ENCODE results near the gene DDHD1.

The DDHD1 gene

GRCh38 chr14:53016491-53016890, 136.6 kb downstream of the DDHD1 start:
- Histone ChIP-seq H3K4me1 (ENCODE audit: insufficient read depth, poor library complexity, severe bottlenecking) (peaks cover 3% of the 10 kb centered on the region), H3K36me3 (ENCODE audit: low read depth) (no peaks in the 10 kb centered on the region), H3K27me3 (ENCODE audit: insufficient read depth, poor library complexity, severe bottlenecking) (no peaks in the 10 kb centered on the region), H3K4me3 (ENCODE audit: severe bottlenecking) (no peak overlapping the region), H3K27ac (ENCODE audit: poor library complexity, severe bottlenecking) (no peak overlapping the region), H3K9me3 (ENCODE audit: severe bottlenecking) (no peaks in the 10 kb centered on the region)
- DNase-seq (ENCODE audit: low spot score) (no peak), ATAC-seq (ENCODE audit: low read depth) (no peak)
- TF ChIP-seq CTCF (IDR thresholded peaks at IDR 0.05; ENCODE audit: poor library complexity, severe bottlenecking) = no peak

GRCh38 chr14:53011053-53011462, 142.1 kb downstream of the DDHD1 start:
- H3K4me3 ChIP-seq (ENCODE audit: severe bottlenecking) = no peak overlapping the region
- H3K27ac ChIP-seq (ENCODE audit: poor library complexity, severe bottlenecking) = peak overlapping the region; percentile 86
- H3K27me3 ChIP-seq (ENCODE audit: insufficient read depth, poor library complexity, severe bottlenecking) = no peaks in the 10 kb centered on the region
- no peaks in the 10 kb centered on the region for H3K9me3 ChIP-seq (ENCODE audit: severe bottlenecking)
- DNase-seq (ENCODE audit: low spot score) (peak; percentile 79), ATAC-seq (ENCODE audit: low read depth) (peak; percentile 99)
- H3K4me1 ChIP-seq (ENCODE audit: insufficient read depth, poor library complexity, severe bottlenecking) = peaks cover 17% of the 10 kb centered on the region
- H3K36me3 ChIP-seq (ENCODE audit: low read depth) = no peaks in the 10 kb centered on the region
- TF ChIP-seq CTCF (IDR thresholded peaks at IDR 0.05; ENCODE audit: poor library complexity, severe bottlenecking) = no peak

GRCh38 chr14:53010193-53011040, 142.7 kb downstream of the DDHD1 start:
- no peak overlapping the region for H3K4me3 ChIP-seq (ENCODE audit: severe bottlenecking)
- peaks cover 17% of the 10 kb centered on the region for H3K4me1 ChIP-seq (ENCODE audit: insufficient read depth, poor library complexity, severe bottlenecking)
- no peaks in the 10 kb centered on the region for H3K36me3 ChIP-seq (ENCODE audit: low read depth)
- no peaks in the 10 kb centered on the region for H3K27me3 ChIP-seq (ENCODE audit: insufficient read depth, poor library complexity, severe bottlenecking)
- H3K9me3 ChIP-seq (ENCODE audit: severe bottlenecking) = no peaks in the 10 kb centered on the region
- DNase-seq (ENCODE audit: low spot score) (no peak), ATAC-seq (ENCODE audit: low read depth) (no peak; the same call in 2 of the 3 replicates)
- H3K27ac ChIP-seq (ENCODE audit: poor library complexity, severe bottlenecking) = peak overlapping the region; percentile 86
- TF ChIP-seq CTCF (IDR thresholded peaks at IDR 0.05; ENCODE audit: poor library complexity, severe bottlenecking) = no peak

GRCh38 chr14:53006931-53007562, 146.1 kb downstream of the DDHD1 start:
- no peak for TF ChIP-seq CTCF (IDR thresholded peaks at IDR 0.05; ENCODE audit: poor library complexity, severe bottlenecking)
- H3K4me3 ChIP-seq (ENCODE audit: severe bottlenecking) = no peak overlapping the region
- peaks cover 17% of the 10 kb centered on the region for H3K4me1 ChIP-seq (ENCODE audit: insufficient read depth, poor library complexity, severe bottlenecking)
- H3K27ac ChIP-seq (ENCODE audit: poor library complexity, severe bottlenecking) = no peak overlapping the region
- H3K36me3 ChIP-seq (ENCODE audit: low read depth) = no peaks in the 10 kb centered on the region
- no peaks in the 10 kb centered on the region for H3K27me3 ChIP-seq (ENCODE audit: insufficient read depth, poor library complexity, severe bottlenecking)
- ATAC-seq (ENCODE audit: low read depth) = no peak
- no peak for DNase-seq (ENCODE audit: low spot score)
- H3K9me3 ChIP-seq (ENCODE audit: severe bottlenecking) = no peaks in the 10 kb centered on the region

GRCh38 chr14:53004976-53005375, 148.1 kb downstream of the DDHD1 start:
- Histone ChIP-seq H3K4me1 (ENCODE audit: insufficient read depth, poor library complexity, severe bottlenecking) (no peaks in the 10 kb centered on the region), H3K9me3 (ENCODE audit: severe bottlenecking) (no peaks in the 10 kb centered on the region), H3K4me3 (ENCODE audit: severe bottlenecking) (no peak overlapping the region), H3K27ac (ENCODE audit: poor library complexity, severe bottlenecking) (no peak overlapping the region), H3K36me3 (ENCODE audit: low read depth) (no peaks in the 10 kb centered on the region), H3K27me3 (ENCODE audit: insufficient read depth, poor library complexity, severe bottlenecking) (no peaks in the 10 kb centered on the region)
- DNase-seq (ENCODE audit: low spot score) (no peak), ATAC-seq (ENCODE audit: low read depth) (no peak)
- no peak for TF ChIP-seq CTCF (IDR thresholded peaks at IDR 0.05; ENCODE audit: poor library complexity, severe bottlenecking)

All from RWPE2 (cell line).